Heart left ventricle (tissue), 13 donors: ENCODE results near the gene GABRB3.

Experiments used
- CTCF ChIP-seq, 12 donors: fragments of 200-600 bp; sonication (generic) in 4 of 12; IDR thresholded peaks; one replicate each; pipeline versions ENCODE4 v1.5.0 to v1.8.0; 2018 to 2022; ENCODE audit warnings: antibody characterized with exemption in 12 of 12, mild to moderate bottlenecking in 5 of 12
- POLR2A ChIP-seq, 2 donors: fragments of 450-650 bp; IDR thresholded peaks; one replicate each; pipeline ENCODE4 v1.6.1; 2017; ENCODE audit warnings: antibody characterized with exemption in 2 of 2, mild to moderate bottlenecking in 2 of 2, moderate library complexity in 2 of 2
- donor health status: ischemic (EF 13 %, LVEDD 7.1; RV severe dilation, severe dysfunction).
- donor health status: DM: no; HTN: yes; CAD: no.
- donor health status: DM: no; HTN: no; CAD: no.
- donor health status: ischemic (EF 25% LVEDD 6.9; RV normal size, moderate dysfunction).
- donor health status: ischemic (EF 25% LVEDD 5.7; RV mildly dilated, moderate dysfunction).
- donor health status: ischemic (EF 35%, LVEDD 5.7; RV mildly dilated, moderate dysfunction).
- donor health status: nonischemic (EF 11% LVEDD 7.7; RV severe dilation, severe dysfunction).
- donor health status: DM: yes; HTN: yes; CAD: no.
- donor health status: PGD.
- donor health status: ischemic (EF 29% LVEDD 5.4; RV normal size, mild dysfunction).
- donor health status: nonischemic (EF 23%, LVEDD 6.1; RV moderate dilation, normal function).

GRCh38 chr15:26634319-26634718 is 138.5 kb downstream of the GABRB3 start:
- TF ChIP-seq CTCF (IDR thresholded peaks at IDR 0.05): no peak
- TF ChIP-seq POLR2A (IDR thresholded peaks at IDR 0.05): no peak
